Choroid plexus epithelial cell (primary cell): ENCODE data around the gene CACNA1F.

ENCODE experiments used
- DNase-seq: peaks from one replicate; pipeline ENCODE4 v3.0.0-alpha.2; 2010; ENCODE audit warnings: low read depth
- H3K4me3 ChIP-seq: 2 replicates; pipeline ENCODE4 v1.5.1; 2011; ENCODE audit warnings: low read depth, mild to moderate bottlenecking, control low read depth, low read length, moderate library complexity
- CTCF ChIP-seq: conservative IDR thresholded peaks from 2 replicates; pipeline ENCODE4 v1.5.1; 2011; ENCODE audit warnings: low read depth, mild to moderate bottlenecking, control low read depth, inconsistent platforms, low read length, moderate library complexity

The CACNA1F gene

DNA sequence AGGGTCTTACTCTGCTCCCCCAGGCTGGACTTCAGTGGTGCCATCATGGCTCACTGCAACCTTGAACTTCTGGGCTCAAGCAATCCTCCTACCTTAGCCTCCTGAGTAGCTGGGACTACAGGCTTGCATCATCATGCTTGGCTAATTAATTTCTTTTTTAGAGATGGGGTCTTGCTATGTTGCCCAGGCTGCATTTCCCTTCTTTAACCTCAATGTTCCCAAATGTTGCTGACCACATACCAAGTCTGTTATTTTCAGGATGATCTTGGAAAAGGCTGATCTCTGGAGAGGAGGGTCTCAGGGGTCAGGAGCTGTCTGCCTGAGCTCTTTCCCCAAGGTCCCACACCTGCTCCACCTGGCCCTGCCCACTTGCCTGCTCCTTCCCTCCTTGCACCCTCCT lies 13.0 kb downstream of the CACNA1F start:
- DNase-seq: no peak
- no peak for TF ChIP-seq CTCF
- no peak overlapping the region for H3K4me3 ChIP-seq

DNA sequence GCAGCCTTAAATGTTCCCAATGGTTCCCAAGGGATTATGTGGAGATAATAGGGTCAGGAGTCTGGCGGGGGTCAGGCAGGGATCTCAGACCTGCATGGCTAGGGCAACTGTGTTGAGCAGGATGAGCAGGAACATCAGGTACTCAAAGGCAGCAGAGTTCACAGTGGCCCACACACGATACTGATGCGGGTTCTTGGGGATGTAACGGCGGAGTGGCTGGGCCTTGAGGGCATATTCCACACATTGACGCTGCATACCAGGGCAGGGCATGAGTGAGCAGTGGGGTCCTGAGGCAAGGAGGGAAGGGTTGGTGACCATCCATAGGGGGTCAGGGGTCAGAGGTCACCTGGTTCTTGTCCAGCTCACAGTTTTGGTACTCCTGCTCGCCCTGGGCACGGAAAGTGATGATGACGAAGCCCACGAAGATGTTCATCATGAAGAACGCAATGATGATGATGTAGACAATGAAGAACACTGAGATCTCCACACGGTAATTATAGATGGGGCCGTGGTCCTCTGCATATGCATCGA lies 18.1 kb downstream of the CACNA1F start:
- DNase-seq: no peak
- TF ChIP-seq CTCF: no peak
- no peak overlapping the region for H3K4me3 ChIP-seq

DNA sequence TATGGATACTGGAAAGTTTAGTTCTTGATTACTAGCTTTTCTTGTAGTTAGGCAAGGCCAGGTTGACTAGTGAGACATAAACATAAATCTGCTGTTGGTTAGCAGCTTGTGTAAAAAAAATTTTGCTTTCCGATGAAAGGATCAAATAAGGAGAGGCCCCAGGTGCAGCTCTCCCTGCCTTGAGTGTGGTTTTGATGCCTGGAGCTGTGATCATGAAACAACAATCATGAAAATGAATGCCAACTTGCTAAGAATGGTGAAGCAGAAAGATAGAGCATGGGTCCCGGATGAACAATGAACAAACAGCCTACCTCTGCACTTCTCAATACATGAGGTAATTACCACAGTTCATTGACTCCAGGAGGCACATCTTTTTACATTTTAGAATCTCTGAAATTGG lies 18.7 kb downstream of the CACNA1F start:
- H3K4me3 ChIP-seq: no peak overlapping the region
- TF ChIP-seq CTCF: no peak
- no peak for DNase-seq

DNA sequence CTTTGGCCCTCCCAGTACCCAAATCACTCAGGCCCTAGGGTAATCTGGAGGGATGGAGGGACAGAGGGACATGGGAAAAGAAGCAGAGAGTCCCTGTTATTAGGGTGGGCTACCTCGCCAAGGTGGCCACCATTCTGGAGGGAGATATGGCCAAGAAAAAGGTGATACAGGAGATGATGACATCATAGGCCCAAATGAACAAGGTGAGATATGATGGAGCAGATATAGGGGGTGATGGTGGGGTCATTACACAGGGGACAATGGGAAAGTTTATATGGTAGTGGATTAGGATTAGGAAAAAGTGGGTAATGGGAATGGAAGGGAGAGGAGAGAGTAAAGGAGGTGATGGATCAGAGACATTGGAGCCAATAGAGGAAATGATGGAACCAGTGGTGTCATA lies 20.3 kb downstream of the CACNA1F start:
- TF ChIP-seq CTCF: no peak
- no peak for DNase-seq
- H3K4me3 ChIP-seq: no peak overlapping the region

GRCh38 chrX:49212209-49212608 lies 20.9 kb downstream of the CACNA1F start:
- H3K4me3 ChIP-seq: no peak overlapping the region
- DNase-seq: no peak
- no peak for TF ChIP-seq CTCF

GRCh38 chrX:49211074-49211473 lies 22.1 kb downstream of the CACNA1F start:
- no peak overlapping the region for H3K4me3 ChIP-seq
- DNase-seq: no peak
- no peak for TF ChIP-seq CTCF

DNA sequence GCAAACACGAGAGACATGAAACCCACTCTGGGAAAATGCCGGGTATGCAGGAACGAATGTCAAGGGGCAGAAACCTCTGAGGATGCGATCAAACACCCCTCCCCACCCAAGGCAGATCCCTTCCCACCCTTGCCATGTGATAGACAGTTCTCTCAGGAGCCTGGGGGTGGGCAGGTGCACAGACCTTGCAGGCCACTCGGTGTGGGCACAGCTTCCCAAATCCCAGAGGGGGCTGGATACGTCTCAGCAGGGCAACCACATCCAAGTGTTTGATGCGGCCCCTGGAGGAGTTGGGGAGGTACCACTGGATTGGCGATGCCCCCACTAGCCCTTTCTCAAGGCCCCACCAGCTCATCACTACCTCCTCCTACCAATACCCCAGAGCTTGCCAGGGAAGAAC lies 22.7 kb downstream of the CACNA1F start:
- H3K4me3 ChIP-seq: no peak overlapping the region
- TF ChIP-seq CTCF: no peak
- no peak for DNase-seq
